Measurements from ENCODE around the gene RNASE12. TPM values are rescaled to one million over a fixed set of nuclear protein-coding genes. Genes with fewer than 3 reads are reported as not detected.

Gene RNASE12
- total and polyA plus RNA-seq, 9 of the 15 experiments (the other 6 are each of a cell fraction or from before 2014, with no cell fraction given): 0.24 TPM; not detected in 8

- TF ChIP-seq ZBTB33 (CRISPR knock-in tag; IDR thresholded peaks at IDR 0.05): no peak
- no peak for TF ChIP-seq ZZZ3 (IDR thresholded peaks at IDR 0.05)
Observed at GRCh38 chr14:20630340-20631022, 39.3 kb upstream of the RNASE12 start (continued).

- H3K4me1 ChIP-seq (replicated peaks in 1 of 2; ENCODE audit: control insufficient read depth in 2 of 2, insufficient read depth in 2 of 2, low read length in 2 of 2): peaks cover 8 to 10% of the 10 kb centered on the region in 2 experiments; a peak in 4 of 5 replicates
- CTCF ChIA-PET (ENCODE audit: low intra/inter-chr PET ratio): no interaction called here
- WGBS (ENCODE audit: insufficient coverage, low coverage, missing lambda C conversion rate): 26% methylated on average over 10 of the region's 10 CpGs
Observed at GRCh38 chr14:20628063-20628854, 37.1 kb upstream of the RNASE12 start.

More at GRCh38 chr14:20628063-20628854, 37.1 kb upstream of the RNASE12 start:
- H3K36me3 ChIP-seq (ENCODE audit: control insufficient read depth, insufficient read depth, low read length): no peaks in the 10 kb centered on the region
- 0 out of 2 replicates have a peak, but pooled peaks cover 15% of the 10 kb centered on the region for H4K20me1 ChIP-seq (replicated peaks; ENCODE audit: control insufficient read depth, insufficient read depth, low read length)
- DNase-seq (ENCODE audit: extremely low read depth in 1 of 4, low spot score in 3 of 4) (no peak), ATAC-seq (no peak), FAIRE-seq (no peak)
- H3K9ac ChIP-seq (ENCODE audit: insufficient read depth in 1 of 2, low read depth in 2 of 2, low read length in 2 of 2): no peak overlapping the region
- TF ChIP-seq ILK (tag; IDR thresholded peaks at IDR 0.05; ENCODE audit: borderline replicate concordance, low read depth) (no peak), ELK3 (CRISPR knock-in tag; IDR thresholded peaks at IDR 0.05) (no peak), CBX2 (IDR thresholded peaks at IDR 0.05; ENCODE audit: insufficient read depth, low read length, poor library complexity, severe bottlenecking) (peak; percentile 25), ZNF57 (CRISPR knock-in tag; IDR thresholded peaks at IDR 0.05) (no peak)
- POLR2A ChIA-PET: no interaction called here
- H2AFZ ChIP-seq (ENCODE audit: low read depth, low read length): no peak overlapping the region
- H3K4me3 ChIP-seq: no peak overlapping the region
- H3K27me3 ChIP-seq (ENCODE audit: control insufficient read depth in 2 of 2, insufficient read depth in 2 of 2, low read length in 2 of 2): peaks cover 4 to 5% of the 10 kb centered on the region in 2 experiments; a peak in 2 of 5 replicates
- no peaks in the 10 kb centered on the region for H3K9me1 ChIP-seq (ENCODE audit: control insufficient read depth, insufficient read depth, low read length)
- intact Hi-C loops (cut with micrococcal nuclease): no loop called here
- BruUV-seq (replicated peaks): no TSS peak
- H3K4me2 ChIP-seq (ENCODE audit: insufficient read depth, low read length): no peak overlapping the region
- no peaks in the 10 kb centered on the region for H3K79me2 ChIP-seq (ENCODE audit: control insufficient read depth, insufficient read depth, low read length)
- in situ Hi-C loops (cut with MboI): no loop called here
- H3K27ac ChIP-seq (ENCODE audit: extremely low read depth, low read depth, low read length): no peak overlapping the region
- H3K9me3 ChIP-seq (replicated peaks; ENCODE audit: control insufficient read depth, insufficient read depth, low read depth, low read length): no peaks in the 10 kb centered on the region

Data from K562 (cell line).